NCI-H2081 treated with DMSO at 0.1 percent for 48 hours (cell line): ENCODE data around the gene ZNF655.

ENCODE experiments used
- DNase-seq: peaks from one replicate; lab custom pipeline; 2025; lab: John Stamatoyannopoulos, UW

Gene ZNF655

DNA sequence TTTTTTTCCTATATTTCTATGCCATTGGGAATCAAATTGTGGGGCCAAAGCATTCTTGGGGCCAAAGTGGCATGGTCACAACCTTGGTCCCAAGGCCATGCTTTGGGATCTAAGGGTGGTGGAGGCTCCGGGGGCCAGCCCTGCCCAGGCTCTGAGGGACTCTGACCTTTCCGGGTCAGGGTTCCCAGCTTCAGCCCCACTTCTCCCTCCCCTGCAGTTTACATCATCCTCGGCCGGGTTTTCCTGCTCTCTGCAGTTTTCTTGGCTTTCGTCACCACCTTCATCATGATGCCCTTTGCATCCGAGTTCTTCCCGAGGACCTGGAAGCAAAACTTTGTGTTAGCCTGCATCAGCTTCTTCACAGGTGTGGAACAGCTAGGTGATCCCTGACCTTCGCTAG is 48.1 kb downstream of the ZNF655 start:
- no peak for DNase-seq

DNA sequence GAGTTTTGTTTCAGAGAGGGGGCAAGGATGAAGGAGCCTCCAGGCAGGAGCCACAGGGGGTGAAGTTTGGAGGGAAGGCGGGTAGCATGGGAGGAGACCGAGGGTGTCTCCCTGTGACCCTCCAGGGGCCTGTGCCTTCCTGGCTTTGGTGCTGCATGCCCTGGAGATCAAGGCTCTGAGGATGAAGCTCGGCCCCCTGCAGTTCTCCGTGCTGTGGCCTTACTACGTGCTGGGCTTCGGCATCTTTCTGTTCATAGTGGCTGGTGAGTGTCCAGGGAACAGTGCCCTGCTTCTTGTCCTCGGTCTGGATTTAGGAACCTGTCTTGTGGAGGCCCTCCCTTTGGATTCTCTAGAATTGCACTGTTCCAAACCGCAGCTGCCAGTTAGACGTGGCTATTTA is 49.1 kb downstream of the ZNF655 start:
- no peak for DNase-seq

DNA sequence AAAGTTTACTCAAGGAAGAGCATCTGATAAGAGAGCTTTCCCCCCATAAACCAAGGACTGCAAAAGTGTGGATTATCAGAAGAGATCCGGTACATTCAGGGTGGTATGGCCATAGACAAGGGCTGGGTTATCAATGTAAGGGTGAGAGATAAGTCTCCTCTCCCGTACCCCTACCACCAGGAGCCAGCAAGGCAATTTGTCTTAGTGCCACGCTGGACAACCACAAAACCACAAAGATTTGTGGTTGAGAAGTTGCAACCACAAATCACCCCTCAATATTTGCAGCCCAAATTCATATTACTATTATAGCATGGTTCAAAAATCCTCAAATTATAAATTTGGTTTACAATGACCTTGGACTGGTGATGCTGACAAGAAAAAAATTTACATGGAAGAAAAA is 56.1 kb downstream of the ZNF655 start:
- DNase-seq, result no peak

DNA sequence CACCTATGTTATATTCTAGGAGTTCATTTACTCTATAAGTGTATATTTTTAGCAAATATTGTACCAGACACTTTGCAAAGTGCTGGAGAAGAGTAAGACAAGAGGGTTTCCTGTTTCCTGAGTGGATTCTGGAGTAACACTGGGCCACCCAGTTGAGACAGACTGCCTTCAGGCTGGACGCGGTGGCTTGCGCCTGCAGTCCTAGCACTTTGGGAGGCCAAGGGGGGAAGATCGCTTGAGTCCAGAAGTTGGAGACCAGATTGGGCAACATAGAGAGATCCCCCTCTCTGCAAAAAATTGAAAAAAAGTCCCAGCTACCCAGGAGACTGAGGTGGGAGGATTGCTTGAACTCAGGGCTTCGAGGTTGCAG is 57.5 kb downstream of the ZNF655 start:
- no peak for DNase-seq

DNA sequence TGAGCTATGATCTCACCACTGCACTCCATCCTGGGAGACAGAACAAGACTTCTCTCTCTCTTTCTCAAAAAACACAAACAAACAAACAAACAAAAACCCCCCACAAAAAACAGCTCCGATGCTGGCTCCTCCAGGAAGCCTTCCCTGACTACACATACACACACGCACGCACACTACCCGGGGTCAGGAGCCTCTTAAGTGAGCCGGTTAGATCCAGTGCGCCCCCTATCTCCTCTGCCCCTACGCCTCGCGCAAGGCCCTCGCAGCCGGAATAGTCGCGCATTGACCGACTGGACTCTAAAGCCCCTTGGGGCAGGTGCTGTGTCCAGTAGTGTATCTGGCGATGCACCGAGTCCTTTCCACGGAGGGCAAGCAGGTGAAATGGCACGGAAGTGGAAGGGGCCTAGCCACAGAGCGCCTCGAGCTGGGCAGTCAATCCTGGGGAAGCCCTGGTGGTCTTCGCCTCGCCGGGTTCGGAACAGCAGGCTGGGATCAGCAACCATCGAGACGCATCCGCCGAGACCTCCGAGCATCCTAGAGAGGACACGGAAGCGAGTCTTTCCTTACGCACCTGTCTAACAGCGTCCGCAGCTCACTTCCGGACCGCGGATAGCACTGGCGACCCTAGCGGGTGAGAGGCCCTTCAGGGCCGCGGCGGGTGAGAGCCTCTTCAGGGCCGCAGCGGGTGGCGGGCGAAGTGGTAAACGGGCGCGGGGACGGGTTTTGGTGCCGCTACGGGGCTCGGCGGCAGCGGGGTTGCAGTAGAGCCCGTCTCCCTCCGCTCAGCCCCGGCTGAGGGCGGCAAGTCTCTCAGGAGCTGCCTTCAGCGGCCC is 58.1 kb downstream of the ZNF655 start, which contains the start of gene ZSCAN25:
Gene ZSCAN25 (plus strand): TSS at position 588 of the 833 bp plus-strand sequence. CDS start 2,661 bp downstream, outside the sequence.
- peak; percentile 73 for DNase-seq

DNA sequence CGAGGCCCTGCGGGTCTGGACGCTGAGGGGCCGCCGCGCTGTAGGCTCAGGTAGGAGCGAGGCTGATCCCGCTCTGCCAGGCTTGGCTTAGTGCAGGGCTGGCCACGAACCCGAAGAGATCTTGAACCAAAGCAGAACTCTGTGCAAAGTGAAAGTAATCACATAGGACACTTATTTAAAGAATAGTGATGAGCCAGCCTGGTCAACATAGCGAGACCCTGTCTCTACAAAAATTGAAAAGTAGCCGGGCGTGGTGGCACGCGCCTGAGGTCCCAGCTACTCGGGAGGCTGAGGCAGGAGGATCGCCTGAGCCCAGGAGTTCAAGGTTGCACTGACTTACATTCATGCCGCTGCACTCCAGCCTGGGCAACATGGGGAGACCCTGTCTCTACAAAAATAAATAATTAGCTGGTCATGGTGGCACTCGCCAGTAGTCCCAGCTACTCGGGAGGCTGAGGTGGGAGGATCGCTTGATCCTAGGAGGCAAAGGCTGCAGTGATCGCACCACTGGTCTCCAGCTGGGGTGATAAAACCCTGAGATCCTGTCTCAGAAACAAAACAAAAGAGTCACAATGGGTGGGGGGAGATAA is 58.8 kb downstream of the ZNF655 start:
- DNase-seq, result no peak

DNA sequence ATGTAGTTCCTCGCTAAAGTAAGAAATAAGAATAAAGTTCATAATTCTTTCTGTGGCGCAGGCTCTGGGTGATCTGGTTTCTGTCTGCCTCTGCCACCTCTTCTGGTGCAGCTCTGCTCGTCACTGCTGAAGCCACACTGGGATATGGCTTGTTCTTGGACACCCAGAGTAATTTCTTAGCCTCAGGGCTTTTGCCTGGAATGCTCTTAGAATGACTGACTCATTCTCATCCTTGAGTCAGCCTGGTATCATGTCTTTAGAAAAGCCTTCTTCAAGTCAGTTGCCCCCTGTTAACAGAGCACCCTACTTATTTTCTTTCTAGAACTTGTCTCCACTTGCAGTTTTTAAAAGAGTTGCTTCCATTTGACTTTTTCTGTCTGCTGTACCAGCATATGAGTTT is 60.3 kb downstream of the ZNF655 start:
- DNase-seq, result no peak

DNA sequence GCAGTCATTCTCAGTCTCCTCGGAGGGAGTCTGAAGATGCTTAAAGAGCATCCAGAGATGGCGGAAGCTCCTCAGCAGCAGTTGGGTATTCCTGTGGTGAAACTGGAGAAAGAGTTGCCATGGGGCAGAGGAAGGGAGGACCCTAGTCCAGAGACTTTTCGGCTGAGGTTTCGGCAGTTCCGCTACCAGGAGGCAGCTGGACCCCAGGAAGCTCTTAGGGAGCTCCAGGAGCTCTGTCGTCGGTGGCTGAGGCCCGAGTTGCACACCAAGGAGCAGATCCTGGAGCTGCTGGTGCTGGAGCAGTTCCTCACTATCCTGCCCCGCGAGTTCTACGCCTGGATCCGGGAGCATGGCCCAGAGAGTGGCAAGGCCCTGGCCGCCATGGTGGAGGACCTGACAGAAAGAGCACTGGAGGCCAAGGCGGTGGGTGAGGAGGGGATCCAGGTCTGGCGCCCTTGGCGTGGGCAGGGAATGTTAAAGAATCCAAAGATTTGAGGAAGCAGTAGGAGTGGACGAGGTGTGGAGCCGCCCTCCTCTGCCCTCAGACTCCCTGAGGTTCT is 61.2 kb downstream of the ZNF655 start:
- DNase-seq, result no peak

DNA sequence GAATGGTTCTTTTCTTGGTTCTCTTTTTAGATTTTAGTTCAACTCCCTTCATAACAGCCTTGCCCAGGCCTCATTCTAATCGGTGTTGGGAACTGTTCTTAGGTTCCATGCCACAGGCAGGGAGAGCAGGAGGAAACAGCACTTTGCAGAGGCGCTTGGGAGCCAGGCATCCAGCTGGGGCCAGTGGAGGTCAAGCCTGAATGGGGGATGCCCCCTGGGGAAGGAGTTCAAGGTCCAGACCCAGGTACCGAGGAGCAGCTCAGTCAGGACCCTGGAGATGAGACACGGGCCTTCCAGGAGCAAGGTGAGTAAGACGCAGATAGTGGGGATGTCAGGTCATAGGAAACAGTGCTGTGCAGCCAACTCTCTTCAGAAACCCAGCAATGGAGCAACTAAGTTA is 62.8 kb downstream of the ZNF655 start:
- DNase-seq, result no peak

DNA sequence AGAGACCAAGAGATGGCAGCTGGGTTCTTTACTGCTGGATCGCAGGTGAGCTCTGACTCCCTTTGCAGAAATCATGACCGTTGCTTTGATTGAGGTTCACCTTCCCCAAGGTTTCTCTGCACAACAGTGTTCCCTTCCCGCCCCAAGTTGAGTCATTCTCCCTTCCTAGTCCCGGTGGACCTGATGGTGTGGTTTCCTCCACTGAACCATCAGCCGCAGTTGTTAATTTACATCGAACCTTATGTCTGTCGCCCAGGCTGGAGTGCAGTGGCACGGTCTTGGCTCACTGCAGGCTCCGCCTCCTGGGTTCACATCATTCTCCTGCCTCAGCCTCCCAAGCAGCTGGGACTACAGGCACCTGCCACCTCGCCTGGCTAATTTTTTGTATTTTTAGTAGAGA is 64.2 kb downstream of the ZNF655 start:
- DNase-seq, result no peak

DNA sequence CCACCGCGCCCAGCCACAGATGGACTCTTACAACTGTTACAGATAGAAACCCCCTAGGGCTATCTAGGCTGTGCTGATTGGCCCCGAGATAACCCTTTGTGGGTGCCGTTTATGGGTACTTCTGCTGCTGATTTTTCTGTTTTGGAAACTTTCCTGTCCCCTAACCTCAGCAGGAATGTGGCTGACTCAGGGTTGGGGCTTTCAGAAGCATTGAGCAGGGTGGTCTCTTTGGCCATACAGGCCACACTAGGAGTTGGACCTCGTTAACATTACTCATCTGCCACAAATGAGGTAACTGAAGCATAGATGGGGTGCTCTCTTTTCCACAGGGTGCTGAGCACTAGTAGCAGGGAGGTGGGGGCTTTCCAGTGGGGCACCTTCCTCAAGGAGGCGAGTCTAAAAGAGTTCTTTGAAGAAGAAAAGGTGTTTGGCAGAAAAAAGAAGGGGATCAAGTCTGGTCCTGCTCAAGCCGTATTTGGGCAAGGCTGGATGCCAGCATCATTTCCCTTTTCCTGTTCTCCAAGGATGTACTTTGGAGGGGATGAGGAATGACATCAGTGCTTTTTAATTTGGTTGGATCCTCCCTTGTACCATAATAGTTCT is 64.8 kb downstream of the ZNF655 start:
- DNase-seq, result no peak

DNA sequence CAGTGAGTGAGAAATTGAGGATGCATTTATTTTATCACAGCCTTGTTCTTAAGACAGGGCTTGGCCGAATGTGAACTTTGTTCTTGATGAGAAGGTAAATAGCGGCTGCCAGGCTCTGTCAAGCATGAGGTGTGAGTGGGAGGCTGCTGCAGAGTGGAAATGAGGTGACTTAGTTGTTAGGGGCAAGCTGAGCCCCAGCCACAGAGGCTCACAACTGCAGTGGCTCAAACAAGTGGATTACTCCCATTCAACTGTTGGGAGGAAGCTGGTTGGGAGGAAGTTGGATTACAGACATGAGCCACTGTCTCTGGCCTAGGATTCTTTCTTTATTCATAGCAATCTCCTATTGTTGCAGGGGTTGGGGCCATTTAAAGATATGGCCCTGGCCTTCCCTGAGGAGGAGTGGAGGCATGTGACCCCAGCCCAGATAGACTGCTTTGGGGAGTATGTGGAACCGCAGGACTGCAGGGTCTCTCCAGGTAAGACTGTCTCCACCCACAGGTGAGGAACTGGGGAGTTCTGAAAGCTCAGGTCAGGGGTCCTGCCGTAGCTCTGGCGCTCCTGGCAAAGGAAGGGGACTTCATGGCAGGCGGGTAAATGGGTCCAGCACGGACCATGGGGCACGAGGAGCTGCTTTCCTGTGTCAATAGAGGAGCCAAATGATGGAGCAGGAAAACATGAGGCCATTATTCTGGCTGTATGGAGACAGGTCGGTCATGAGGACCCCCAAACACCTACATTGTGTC is 65.4 kb downstream of the ZNF655 start:
- no peak for DNase-seq

DNA sequence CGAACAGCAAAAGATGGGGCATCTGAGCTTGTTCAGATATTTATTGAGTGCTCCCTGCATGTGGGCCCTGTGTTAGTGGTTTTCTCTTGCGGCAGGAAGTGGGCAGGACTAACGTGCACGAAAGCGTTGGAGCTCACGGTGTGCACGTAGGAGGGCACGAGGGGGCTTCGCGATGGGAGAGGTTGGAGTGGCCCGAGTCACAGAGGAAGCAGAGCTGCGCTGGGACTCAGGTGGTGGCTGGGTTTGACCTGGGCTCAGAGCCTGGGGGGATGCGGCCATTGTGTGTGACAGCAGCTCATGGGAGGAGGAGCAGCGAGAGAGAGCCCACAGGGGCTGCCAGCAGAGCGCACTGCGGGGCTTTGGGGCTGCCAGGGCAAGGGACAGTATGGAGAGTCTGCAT is 66.0 kb downstream of the ZNF655 start:
- no peak for DNase-seq

DNA sequence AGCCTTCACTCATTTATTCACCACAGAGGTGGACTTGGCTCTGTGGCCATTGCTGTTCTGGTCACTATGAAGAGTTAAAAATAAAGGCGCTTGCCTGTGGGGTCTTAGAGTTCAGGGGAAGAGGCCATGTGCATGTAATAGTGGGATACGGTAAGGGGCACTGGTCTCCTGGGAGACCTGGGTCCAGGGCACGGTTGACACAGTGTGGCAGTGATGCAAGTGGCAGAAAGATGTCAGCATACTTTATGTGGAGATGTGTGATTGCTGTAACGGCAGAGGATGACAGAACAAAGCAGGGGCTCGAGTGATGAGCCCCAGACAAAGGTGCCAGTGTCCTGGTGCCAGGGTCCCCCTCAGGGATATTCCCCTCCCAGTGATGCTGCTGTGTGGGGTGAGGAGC is 66.9 kb downstream of the ZNF655 start:
- DNase-seq, result no peak

DNA sequence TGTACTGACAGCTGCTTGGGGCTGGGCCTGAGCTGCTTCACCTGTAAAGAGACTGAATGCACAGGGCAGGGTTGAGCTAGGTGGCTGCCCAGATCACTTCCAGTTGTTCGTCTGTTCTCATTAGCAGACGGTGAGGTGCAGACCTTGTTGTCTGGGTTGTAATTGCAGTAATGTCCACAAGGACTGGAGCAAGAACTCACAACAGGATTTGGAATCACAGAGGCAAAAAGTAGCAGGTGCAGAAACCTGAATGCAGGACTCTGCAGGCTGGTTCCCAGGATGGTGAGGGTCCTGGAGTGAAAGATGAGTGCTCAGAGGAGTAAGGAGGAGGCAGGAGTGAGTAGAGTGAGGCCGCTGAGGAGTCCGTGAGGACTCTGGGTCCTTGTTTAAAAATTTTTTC is 67.5 kb downstream of the ZNF655 start:
- DNase-seq, result no peak
